A549 (cell line): ENCODE measurements around the gene ITCH. TPM values are rescaled to one million over a fixed set of nuclear protein-coding genes. Genes with fewer than 3 reads are reported as not detected.

ENCODE experiments used
- ATAC-seq, 2 experiments: fragments of 200-7000 bp in 1 of 2; fragments of >200 bp in 1 of 2; cut with Nextera tagmentation in 1 of 2; cut with Tn5 transposase in 1 of 2; 3 replicates each; pipeline versions ENCODE4 v1.8.0 to v1.9.1; 2018 to 2020; ENCODE audit warnings: mild to moderate bottlenecking in 1 of 2, moderate library complexity in 1 of 2
- CTCF ChIA-PET: fragments of 300-600 bp; sonication (Branson Sonifier 250); formaldehyde crosslinking; extraction: SDS; loops from one replicate; lab custom pipeline; 2021; ENCODE audit warnings: antibody characterized with exemption, inconsistent platforms; lab: Yijun Ruan, JAX
- POLR2A ChIA-PET: fragments of 350-600 bp; formaldehyde crosslinking; extraction: SDS; loops from one replicate; lab custom pipeline; 2021; ENCODE audit warnings: antibody characterized with exemption, inconsistent platforms; lab: Yijun Ruan, JAX
- DNase-seq, 2 experiments: peaks; one replicate each; pipeline versions ENCODE4 v3.0.0 to v3.0.0-alpha.2; 2011 to 2016; ENCODE audit warnings: low read depth in 1 of 2, low spot score in 1 of 2
- FAIRE-seq: peaks from 2 replicates; lab custom pipeline; 2011; peaks lifted over from hg19 to GRCh38; lab: Jason Lieb, UNC
- H3K27ac ChIP-seq, 2 experiments: fragments of >200 bp; sonication (Bioruptor Twin); formaldehyde crosslinking; 3 replicates each; pipeline ENCODE4 v1.5.1; 2016 to 2017
- H3K4me1 ChIP-seq: fragments of >200 bp; sonication (Bioruptor Twin); formaldehyde crosslinking; 3 replicates; pipeline ENCODE4 v1.6.1; 2016
- H3K4me2 ChIP-seq: fragments of >200 bp; sonication (Bioruptor Twin); formaldehyde crosslinking; 3 replicates; pipeline ENCODE4 v1.6.1; 2016
- H3K4me3 ChIP-seq: fragments of >200 bp; sonication (Bioruptor Twin); formaldehyde crosslinking; 3 replicates; pipeline ENCODE4 v1.5.1; 2016
- H3K9me3 ChIP-seq: fragments of >200 bp; sonication (Bioruptor Twin); formaldehyde crosslinking; 3 replicates; pipeline ENCODE4 v1.6.1; 2016
- ATOH8 ChIP-seq: fragments of 250-450 bp; sonication (Bioruptor Pico); IDR thresholded peaks from 2 replicates; pipeline ENCODE4 v1.5.0; 2020; ENCODE audit warnings: low read depth, mild to moderate bottlenecking, moderate library complexity
- CBX2 ChIP-seq: fragments of 200-600 bp; sonication (generic); IDR thresholded peaks from 2 replicates; pipeline ENCODE4 v1.6.1; 2016; ENCODE audit warnings: low read depth, mild to moderate bottlenecking, borderline replicate concordance
- CHD2 ChIP-seq: fragments of 150-350 bp; IDR thresholded peaks from 2 replicates; pipeline ENCODE4 v1.6.1; 2014; ENCODE audit warnings: low read length; ENCODE audit not compliant: partially characterized antibody
- E2F6 ChIP-seq: IDR thresholded peaks from 2 replicates; pipeline ENCODE4 v1.6.1; 2012; ENCODE audit warnings: low read depth, borderline replicate concordance
- EHF ChIP-seq: fragments of 250-450 bp; sonication (Bioruptor Pico); IDR thresholded peaks from 2 replicates; pipeline ENCODE4 v1.5.0; 2020; ENCODE audit warnings: mild to moderate bottlenecking
- ELK1 ChIP-seq: fragments of 150-350 bp; IDR thresholded peaks from 2 replicates; pipeline ENCODE4 v1.6.1; 2014; ENCODE audit warnings: low read depth, mild to moderate bottlenecking, low read length
- FOXS1 ChIP-seq: fragments of 250-450 bp; sonication (Bioruptor Pico); IDR thresholded peaks from 2 replicates; pipeline ENCODE4 v1.5.0; 2020; ENCODE audit warnings: mild to moderate bottlenecking, moderate library complexity
- GATA3 ChIP-seq: IDR thresholded peaks from 2 replicates; pipeline ENCODE4 v1.6.1; 2012; ENCODE audit warnings: borderline replicate concordance
- HEYL ChIP-seq: fragments of 250-450 bp; sonication (Bioruptor Pico); IDR thresholded peaks from 2 replicates; pipeline ENCODE4 v1.8.0; 2021; ENCODE audit warnings: mild to moderate bottlenecking, moderate library complexity
- HMGXB4 ChIP-seq: fragments of 250-450 bp; sonication (Bioruptor Pico); IDR thresholded peaks from 2 replicates; pipeline ENCODE4 v1.5.0; 2021; ENCODE audit warnings: mild to moderate bottlenecking, moderate library complexity, borderline replicate concordance
- KDM1A ChIP-seq: fragments of 200-600 bp; sonication (generic); IDR thresholded peaks from 2 replicates; pipeline ENCODE4 v1.6.1; 2016; ENCODE audit warnings: low read depth, mild to moderate bottlenecking
- MAX ChIP-seq: IDR thresholded peaks from 2 replicates; pipeline ENCODE4 v1.6.1; 2012
- NFE2L2 ChIP-seq: fragments of 150-350 bp; conservative IDR thresholded peaks from 2 replicates; pipeline ENCODE4 v1.6.1; 2014; ENCODE audit warnings: low read length
- PBX3 ChIP-seq: IDR thresholded peaks from 2 replicates; pipeline ENCODE4 v1.6.1; 2012
- PHF8 ChIP-seq: fragments of 200-600 bp; sonication (generic); IDR thresholded peaks from 2 replicates; pipeline ENCODE4 v1.6.1; 2016; ENCODE audit warnings: low read depth, mild to moderate bottlenecking, antibody characterized with exemption, moderate library complexity, borderline replicate concordance
- POLR2A ChIP-seq: IDR thresholded peaks from 2 replicates; pipeline ENCODE4 v1.6.1; 2012; ENCODE audit warnings: mild to moderate bottlenecking, low read length
- POLR2AphosphoS2 ChIP-seq: conservative IDR thresholded peaks from 2 replicates; pipeline ENCODE4 v1.6.1; 2012; ENCODE audit warnings: low read length, improper control_type of control experiment, inconsistent platforms
- RCOR1 ChIP-seq: fragments of 150-350 bp; IDR thresholded peaks from 2 replicates; pipeline ENCODE4 v1.6.1; 2014; ENCODE audit warnings: antibody characterized with exemption, low read length, low read depth
- REST ChIP-seq: fragments of 200-600 bp; sonication (generic); IDR thresholded peaks from 2 replicates; pipeline ENCODE4 v1.6.1; 2016; ENCODE audit warnings: antibody characterized with exemption, mild to moderate bottlenecking, moderate library complexity
- RFX5 ChIP-seq: fragments of 450-650 bp; IDR thresholded peaks from 2 replicates; pipeline ENCODE4 v1.7.1; 2014; ENCODE audit warnings: antibody characterized with exemption, mild to moderate bottlenecking, moderate library complexity
- RNF2 ChIP-seq: fragments of 200-600 bp; sonication (generic); IDR thresholded peaks from 2 replicates; pipeline ENCODE4 v1.6.1; 2016; ENCODE audit warnings: low read depth, mild to moderate bottlenecking, antibody characterized with exemption, moderate library complexity, borderline replicate concordance
- TP53 ChIP-seq: fragments of 250-450 bp; sonication (Bioruptor Pico); IDR thresholded peaks from 2 replicates; pipeline ENCODE4 v1.5.0; 2021; ENCODE audit warnings: mild to moderate bottlenecking, moderate library complexity
- USF2 ChIP-seq: fragments of 450-650 bp; IDR thresholded peaks from 2 replicates; pipeline ENCODE4 v1.6.1; 2014; ENCODE audit warnings: antibody characterized with exemption
- WGBS: methylation state at CpG from one replicate; pipeline ENCODE4 v1.1.6; 2017; ENCODE audit errors: missing lambda C conversion rate; 5-methylcytosine and 5-hydroxymethylcytosine counted together
- polyA plus RNA-seq, 4 experiments: library from polyadenylated mRNA; depleted of rRNA in 3 of 4; stranded (reverse); fragments of >200 nt; fragmentation: RNase III in 1 of 4; extraction: RNeasy Plus Mini Kit Qiagen cat#74134 plus additional on column Dnase treatment in 1 of 4; gene quantifications; 2 replicates in 3 of 4; 3 replicates in 1 of 4; pipeline ENCODE4 v1.2.3, GENCODE V29; 2011 to 2017

The ITCH gene
- polyA plus RNA-seq, 2 of the 4 experiments (the other 2 are of a cell fraction) = 23.9 to 24.4 TPM

- TF ChIP-seq FOXS1 (CRISPR knock-in tag) (no peak), POLR2AphosphoS2 (no peak), CHD2 (no peak), CBX2 (no peak), RFX5 (no peak)
Measured at GRCh38 chr20:34527016-34527415, 163.9 kb downstream of the ITCH start (continued).

- H3K27ac ChIP-seq = peak overlapping the region in 1 of 2 experiments; percentile 5; a peak in 1 of 6 replicates
- ChIA-PET CTCF (interaction anchor here (1.2 to 3.6 kb wide), 2 partner anchors 10 to 217 kb away, joined by 5 to 35 read pairs; no protein-coding TSS in a partner anchor), POLR2A (no interaction called here)
- DNase-seq (no peak), FAIRE-seq (no peak), ATAC-seq (no peak)
- WGBS = 85% methylated on average over 5 of the region's 5 CpGs
- TF ChIP-seq ATOH8 (CRISPR knock-in tag) (no peak), HEYL (no peak), PBX3 (no peak), E2F6 (no peak), KDM1A (no peak), RCOR1 (no peak), MAX (no peak), EHF (CRISPR knock-in tag) (no peak), RNF2 (no peak), TP53 (no peak), HMGXB4 (CRISPR knock-in tag) (no peak), ELK1 (no peak), POLR2AphosphoS2 (no peak), USF2 (no peak), NFE2L2 (no peak), CBX2 (no peak), POLR2A (no peak), PHF8 (no peak), REST (no peak), GATA3 (no peak)
- H3K9me3 ChIP-seq = no peaks in the 10 kb centered on the region
- H3K4me2 ChIP-seq = no peak overlapping the region
- H3K4me1 ChIP-seq = peaks cover 40% of the 10 kb centered on the region
- no peak overlapping the region for H3K4me3 ChIP-seq
Measured at GRCh38 chr20:34528921-34529297, 165.8 kb downstream of the ITCH start.
